ENCODE results near the gene CROCC. TPM values are rescaled to one million over a fixed set of nuclear protein-coding genes. Genes with fewer than 3 reads are reported as not detected.
"Not testable (repeated sequence)": the region's sequence is repeated elsewhere in the genome, so short reads cannot be mapped to it uniquely, and the experiment has no call there.

CROCC gene
- polyA plus RNA-seq, 1 donor from 2014 or later, result 3.9 TPM

GRCh38 chr1:16905110-16905867 is 16.4 kb upstream of the CROCC start:
- Mint-ChIP-seq H3K27me3 (no peaks in the 10 kb centered on the region), H3K9me3 (peaks cover 0 to 7% (median 0%) of the 10 kb centered on the region in 3 donors), H3K27ac (no peak overlapping the region), H3K4me3 (no peak overlapping the region), H3K36me3 (no peaks in the 10 kb centered on the region), H3K4me1 (peaks cover 18 to 31% (median 28%) of the 10 kb centered on the region in 3 donors)

DNA sequence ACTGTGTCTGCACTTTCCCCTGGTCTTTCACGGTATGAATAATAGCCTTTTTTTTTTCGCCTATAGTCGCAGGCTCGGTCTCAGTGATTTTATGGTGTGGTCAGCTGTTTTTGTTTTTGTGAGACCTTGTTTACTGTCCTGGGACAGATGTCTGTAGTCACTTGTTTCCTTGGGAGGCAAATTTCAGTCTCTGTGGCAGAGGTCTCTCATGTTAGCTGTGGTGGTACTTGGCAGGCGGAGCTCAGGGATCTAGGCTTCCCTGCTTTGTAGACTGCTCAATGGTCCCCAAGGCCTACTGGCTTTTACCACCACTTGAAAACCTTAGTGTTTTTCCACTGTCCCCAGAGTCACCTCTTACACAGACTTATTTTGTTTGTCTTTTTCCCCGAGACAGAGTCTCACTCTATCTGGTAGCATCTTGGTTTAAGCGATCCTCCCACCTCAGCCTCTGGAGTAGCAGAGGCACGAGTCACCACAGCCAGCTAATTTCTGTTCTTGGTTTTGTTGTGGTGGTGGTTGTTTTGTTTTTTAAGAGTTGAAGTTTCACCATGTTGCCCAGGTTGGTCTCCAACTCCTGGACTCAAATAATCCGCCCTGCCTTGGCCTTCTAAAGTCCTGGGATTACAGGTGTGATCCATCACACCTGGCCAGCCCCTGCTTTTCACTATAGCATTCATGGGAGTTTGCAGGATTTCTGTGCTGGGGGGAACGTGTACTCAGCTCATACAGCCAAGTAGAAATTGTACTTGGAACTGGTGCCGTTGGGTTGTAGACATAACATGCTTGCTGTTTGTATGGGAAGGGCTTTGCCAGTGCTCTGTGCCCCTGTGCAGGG is 15.6 kb upstream of the CROCC start:
- peak overlapping the region in 2 of 4 donors; percentile 15 to 59 for H3K4me3 Mint-ChIP-seq
- H3K9me3 Mint-ChIP-seq, result peaks cover 0 to 7% (median 0%) of the 10 kb centered on the region in 3 donors
- no peaks in the 10 kb centered on the region for H3K36me3 Mint-ChIP-seq
- peaks cover 18 to 31% (median 22%) of the 10 kb centered on the region in 3 donors for H3K4me1 Mint-ChIP-seq
- H3K27ac Mint-ChIP-seq, result peak overlapping the region in 1 of 3 donors; percentile 17
- H3K27me3 Mint-ChIP-seq, result no peaks in the 10 kb centered on the region

GRCh38 chr1:16906873-16907272 is 14.9 kb upstream of the CROCC start:
- no peaks in the 10 kb centered on the region for H3K27me3 Mint-ChIP-seq
- H3K4me3 Mint-ChIP-seq, result peak overlapping the region in 1 of 4 donors; percentile 15
- peaks cover 0 to 7% (median 0%) of the 10 kb centered on the region in 3 donors for H3K9me3 Mint-ChIP-seq
- H3K27ac Mint-ChIP-seq, result no peak overlapping the region
- peaks cover 11 to 25% (median 16%) of the 10 kb centered on the region in 3 donors for H3K4me1 Mint-ChIP-seq
- H3K36me3 Mint-ChIP-seq, result no peaks in the 10 kb centered on the region

- peak overlapping the region in 2 of 4 donors; percentile 11 to 61 for H3K4me3 Mint-ChIP-seq
These were observed 13.6 kb upstream of the CROCC start for GRCh38 chr1:16907870-16908758.

DNA sequence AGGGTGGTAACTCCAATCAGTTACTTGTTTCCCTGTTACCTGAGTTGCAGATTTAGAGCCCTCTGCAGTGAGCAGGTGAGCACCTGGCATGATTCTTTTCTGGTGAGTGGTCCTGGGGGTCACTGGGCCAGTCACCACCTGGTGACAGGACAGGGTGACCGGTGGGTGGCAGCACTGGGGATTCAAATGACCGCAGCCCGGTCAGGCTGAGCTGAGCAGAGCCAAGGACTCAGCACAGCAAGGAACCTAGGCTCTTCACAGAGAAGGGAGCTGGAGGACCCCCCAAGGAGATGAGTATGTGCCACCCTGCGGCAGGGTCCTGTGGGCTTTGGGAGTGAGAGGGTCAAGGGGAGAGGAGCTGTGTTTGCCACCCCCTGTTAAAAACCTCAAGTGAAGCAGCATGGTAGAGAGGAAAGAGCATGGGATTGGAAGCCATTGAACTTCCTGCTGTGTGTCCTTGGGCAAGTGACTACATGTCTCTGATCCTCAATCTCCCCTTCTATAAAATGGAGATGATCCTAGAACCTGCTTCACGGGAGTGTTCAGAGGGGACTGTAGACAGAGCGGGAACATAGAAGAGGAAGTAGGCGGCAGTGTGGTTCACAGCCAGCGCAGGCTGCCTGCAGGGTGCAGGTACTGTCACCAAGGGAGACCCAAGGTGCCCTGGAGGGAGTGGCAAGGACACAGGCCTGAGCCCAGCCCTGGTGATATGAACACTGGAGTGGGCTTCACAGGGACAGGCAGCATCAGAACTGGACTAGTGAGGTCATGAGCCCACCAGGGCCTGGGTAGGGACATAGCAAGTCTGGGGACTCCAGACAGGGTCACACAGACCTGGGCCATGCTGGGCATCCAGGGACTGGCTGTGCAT is 9.6 kb upstream of the CROCC start:
- Mint-ChIP-seq H3K27ac (peak overlapping the region in 1 of 3 donors; percentile 88), H3K4me3 (peak overlapping the region in 2 of 4 donors; percentile 87 to 94), H3K4me1 (peaks cover 16 to 28% (median 24%) of the 10 kb centered on the region in 3 donors)
- H3K9me3 Mint-ChIP-seq, H3K36me3 Mint-ChIP-seq, H3K27me3 Mint-ChIP-seq: not testable (repeated sequence)

More at GRCh38 chr1:16907870-16908758, 13.6 kb upstream of the CROCC start:
- H3K27ac Mint-ChIP-seq, result peak overlapping the region in 2 of 3 donors; percentile 5 to 14
- H3K36me3 Mint-ChIP-seq, result no peaks in the 10 kb centered on the region
- peaks cover 0 to 7% (median 0%) of the 10 kb centered on the region in 3 donors for H3K9me3 Mint-ChIP-seq
- H3K27me3 Mint-ChIP-seq, result no peaks in the 10 kb centered on the region
- peaks cover 18 to 27% (median 19%) of the 10 kb centered on the region in 3 donors for H3K4me1 Mint-ChIP-seq

DNA sequence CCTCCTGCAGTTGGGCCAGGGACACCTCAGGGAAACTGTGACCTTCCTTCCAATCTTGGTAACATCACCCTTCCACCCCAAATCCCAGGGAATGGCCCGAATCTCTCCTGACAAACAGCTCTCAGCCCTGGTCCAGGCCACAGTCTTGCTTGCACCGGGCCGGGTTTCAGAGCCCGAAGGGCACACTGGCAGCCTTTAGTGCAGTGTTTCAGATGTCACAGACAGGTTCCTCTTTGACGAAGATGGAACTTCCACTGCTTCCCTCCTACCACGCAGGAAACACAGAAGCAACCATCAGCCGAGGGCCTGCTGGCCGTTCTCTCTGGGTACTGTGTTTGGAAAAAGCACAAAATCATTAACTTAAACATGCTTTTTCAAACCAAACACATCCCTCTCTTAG is 9.0 kb upstream of the CROCC start:
- H3K4me1 Mint-ChIP-seq, result peaks cover 16 to 28% (median 19%) of the 10 kb centered on the region in 3 donors
- peak overlapping the region in 2 of 3 donors; percentile 61 to 88 for H3K27ac Mint-ChIP-seq
- peak overlapping the region; percentile 82 to 94 (median 88) for H3K4me3 Mint-ChIP-seq

DNA sequence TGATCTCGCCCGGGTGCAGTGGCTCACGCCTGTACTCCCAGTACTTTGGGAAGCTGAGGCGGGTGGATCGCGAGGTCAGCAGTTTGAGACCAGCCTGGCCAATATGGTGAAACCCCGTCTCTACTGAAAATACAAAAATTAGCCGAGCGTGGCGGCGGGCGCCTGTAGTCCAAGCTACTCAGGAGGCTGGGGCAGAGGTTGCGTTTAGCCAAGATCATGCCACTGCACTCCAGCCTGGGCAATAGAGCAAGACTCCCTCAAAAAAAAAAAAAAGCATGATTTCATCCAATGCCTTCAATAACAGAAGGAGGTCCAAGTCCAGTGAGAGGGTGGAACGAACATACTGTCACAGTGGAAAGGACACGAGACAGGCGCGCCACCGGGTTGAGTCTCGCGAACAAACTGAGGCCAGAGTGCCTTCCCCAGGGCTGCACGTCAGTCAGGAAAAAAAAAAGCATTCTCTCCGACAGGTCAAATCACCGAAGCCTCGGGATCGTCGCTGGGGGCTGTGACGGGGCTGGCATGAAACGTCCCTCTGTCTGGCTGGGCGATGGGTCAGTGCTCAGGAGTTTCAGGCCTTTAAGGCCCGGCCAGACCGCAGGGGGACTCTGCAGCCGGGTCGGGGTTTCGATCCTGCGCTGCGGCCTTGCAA is 8.4 kb upstream of the CROCC start:
- no peaks in the 10 kb centered on the region for H3K36me3 Mint-ChIP-seq
- H3K4me3 Mint-ChIP-seq, result peak overlapping the region; percentile 82 to 94 (median 88)
- H3K4me1 Mint-ChIP-seq, result peaks cover 16 to 28% (median 19%) of the 10 kb centered on the region in 3 donors
- peak overlapping the region; percentile 61 to 88 (median 77) for H3K27ac Mint-ChIP-seq
- no peaks in the 10 kb centered on the region for H3K9me3 Mint-ChIP-seq
- H3K27me3 Mint-ChIP-seq, result peaks cover 2% of the 10 kb centered on the region

More for the DNA sequence above, 9.0 kb upstream of the CROCC start:
- H3K36me3 Mint-ChIP-seq, H3K9me3 Mint-ChIP-seq, H3K27me3 Mint-ChIP-seq: not testable (repeated sequence)

GRCh38 chr1:16913833-16914662 is 7.7 kb upstream of the CROCC start:
- peaks cover 16 to 28% (median 19%) of the 10 kb centered on the region in 3 donors for H3K4me1 Mint-ChIP-seq
- no peaks in the 10 kb centered on the region for H3K36me3 Mint-ChIP-seq
- peak overlapping the region in 2 of 3 donors; percentile 61 to 88 for H3K27ac Mint-ChIP-seq
- no peaks in the 10 kb centered on the region for H3K9me3 Mint-ChIP-seq
- peaks cover 2% of the 10 kb centered on the region for H3K27me3 Mint-ChIP-seq
- peak overlapping the region; percentile 87 to 95 (median 91) for H3K4me3 Mint-ChIP-seq

- peaks cover 11 to 28% (median 17%) of the 10 kb centered on the region in 3 donors for H3K4me1 Mint-ChIP-seq
- not testable (repeated sequence) for H3K27me3 Mint-ChIP-seq, H3K36me3 Mint-ChIP-seq, H3K9me3 Mint-ChIP-seq
- H3K4me3 Mint-ChIP-seq, result peak overlapping the region; percentile 68 to 95 (median 90)
- peak overlapping the region; percentile 8 to 91 (median 30) for H3K27ac Mint-ChIP-seq
These were observed 6.7 kb upstream of the CROCC start for GRCh38 chr1:16914928-16915626.

GRCh38 chr1:16915627-16915973 is 6.1 kb upstream of the CROCC start:
- peak overlapping the region in 2 of 3 donors; percentile 8 to 30 for H3K27ac Mint-ChIP-seq
- peaks cover 11 to 28% (median 17%) of the 10 kb centered on the region in 3 donors for H3K4me1 Mint-ChIP-seq
- H3K4me3 Mint-ChIP-seq, result peak overlapping the region; percentile 5 to 87 (median 76)
- no peaks in the 10 kb centered on the region for H3K9me3 Mint-ChIP-seq
- peaks cover 2% of the 10 kb centered on the region for H3K27me3 Mint-ChIP-seq
- no peaks in the 10 kb centered on the region for H3K36me3 Mint-ChIP-seq

DNA sequence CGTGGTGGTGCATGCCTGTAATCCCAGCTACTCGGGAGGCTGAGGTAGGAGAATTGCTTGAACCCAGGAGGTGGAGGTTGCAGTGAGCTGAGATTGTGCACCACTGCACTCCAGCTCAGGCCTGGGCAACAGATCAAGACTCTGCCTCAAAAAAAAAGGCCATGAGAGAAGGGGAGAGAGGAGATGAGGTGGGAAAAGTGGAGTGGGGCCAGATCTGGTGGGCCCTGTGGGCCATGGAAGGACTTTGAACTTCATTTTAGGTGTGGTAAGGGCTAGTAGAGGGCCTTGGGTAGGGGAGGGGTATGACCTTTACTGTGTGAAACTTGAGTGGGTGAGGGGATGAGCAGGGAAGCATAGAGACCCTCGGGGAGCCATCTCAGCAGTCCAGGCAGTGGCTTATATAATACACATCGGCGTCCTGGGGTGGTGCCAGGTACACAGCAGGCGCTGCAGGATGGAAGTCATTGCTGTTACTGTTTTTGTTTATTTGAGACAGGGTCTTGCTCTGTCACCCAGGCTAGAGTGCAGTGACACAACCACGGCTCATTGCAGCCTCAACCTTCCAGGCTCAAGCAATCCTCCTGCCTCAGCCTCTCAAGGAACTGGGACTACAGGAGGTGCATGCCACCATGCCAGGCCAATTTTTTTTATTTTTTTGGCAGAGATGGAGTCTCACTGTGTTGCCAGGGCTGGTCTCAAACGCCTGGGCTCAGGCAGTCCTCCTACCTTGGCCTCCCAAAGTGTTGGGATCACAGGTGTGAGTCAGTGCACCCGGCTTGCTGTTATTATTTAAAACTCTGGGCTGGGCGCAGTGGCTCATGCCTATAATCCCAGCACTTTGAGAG is 5.5 kb upstream of the CROCC start:
- Mint-ChIP-seq H3K27ac (peak overlapping the region in 1 of 3 donors; percentile 8), H3K4me3 (peak overlapping the region in 3 of 4 donors; percentile 5 to 68 (median 66))

More for the DNA sequence above, 5.5 kb upstream of the CROCC start:
- not testable (repeated sequence) for H3K36me3 Mint-ChIP-seq, H3K27me3 Mint-ChIP-seq, H3K9me3 Mint-ChIP-seq
- H3K4me1 Mint-ChIP-seq, result peaks cover 11 to 32% (median 17%) of the 10 kb centered on the region in 3 donors

Measured in IgD-negative memory B cell (primary cell).